HFFc6 (cell line): Measurements from ENCODE around the gene PTPRD. TPM values are rescaled to one million over a fixed set of nuclear protein-coding genes. Genes with fewer than 3 reads are reported as not detected.

ENCODE experiments used
- DNase-seq: peaks from one replicate; pipeline ENCODE4 v3.0.0-alpha.2; 2018
- H3K27ac Mint-ChIP-seq: 2 replicates; pipeline ENCODE4 v1.8.0; 2020; ENCODE audit warnings: mild to moderate bottlenecking, mixed read lengths
- H3K27me3 Mint-ChIP-seq: 2 replicates; pipeline ENCODE4 v1.8.0; 2021; ENCODE audit warnings: mild to moderate bottlenecking, moderate library complexity, mixed read lengths; ENCODE audit not compliant: insufficient read depth
- H3K36me3 Mint-ChIP-seq: 2 replicates; pipeline ENCODE4 v1.8.0; 2021; ENCODE audit warnings: low read depth, mixed read lengths
- H3K4me1 Mint-ChIP-seq: 2 replicates; pipeline ENCODE4 v1.8.0; 2020; ENCODE audit warnings: low read depth, mixed read lengths
- H3K4me3 Mint-ChIP-seq: 2 replicates; pipeline ENCODE4 v1.8.0; 2020; ENCODE audit warnings: mild to moderate bottlenecking, moderate library complexity, mixed read lengths
- H3K9me3 Mint-ChIP-seq: 2 replicates; pipeline ENCODE4 v1.8.0; 2020; ENCODE audit warnings: mild to moderate bottlenecking, mixed read lengths
- total RNA-seq, 6 experiments: library from RNA; stranded (reverse); fragmentation: NEBNext Ultra II Directional; extraction: Animal tissue kit (Norgen Biotek cat#: 25700); gene quantifications; 2 replicates in 1 of 6; 3 replicates in 5 of 6; pipeline ENCODE4 v1.2.3, GENCODE V29; 2021
- TF ChIP-seq, protein P1 (sequence below): fragments of 200-600 bp; sonication (generic); IDR thresholded peaks from 2 replicates; pipeline ENCODE4 v1.5.0; 2021; ENCODE audit warnings: antibody characterized with exemption, mild to moderate bottlenecking

The PTPRD gene
- total RNA-seq, 6 experiments from 2014 or later: not detected

DNA sequence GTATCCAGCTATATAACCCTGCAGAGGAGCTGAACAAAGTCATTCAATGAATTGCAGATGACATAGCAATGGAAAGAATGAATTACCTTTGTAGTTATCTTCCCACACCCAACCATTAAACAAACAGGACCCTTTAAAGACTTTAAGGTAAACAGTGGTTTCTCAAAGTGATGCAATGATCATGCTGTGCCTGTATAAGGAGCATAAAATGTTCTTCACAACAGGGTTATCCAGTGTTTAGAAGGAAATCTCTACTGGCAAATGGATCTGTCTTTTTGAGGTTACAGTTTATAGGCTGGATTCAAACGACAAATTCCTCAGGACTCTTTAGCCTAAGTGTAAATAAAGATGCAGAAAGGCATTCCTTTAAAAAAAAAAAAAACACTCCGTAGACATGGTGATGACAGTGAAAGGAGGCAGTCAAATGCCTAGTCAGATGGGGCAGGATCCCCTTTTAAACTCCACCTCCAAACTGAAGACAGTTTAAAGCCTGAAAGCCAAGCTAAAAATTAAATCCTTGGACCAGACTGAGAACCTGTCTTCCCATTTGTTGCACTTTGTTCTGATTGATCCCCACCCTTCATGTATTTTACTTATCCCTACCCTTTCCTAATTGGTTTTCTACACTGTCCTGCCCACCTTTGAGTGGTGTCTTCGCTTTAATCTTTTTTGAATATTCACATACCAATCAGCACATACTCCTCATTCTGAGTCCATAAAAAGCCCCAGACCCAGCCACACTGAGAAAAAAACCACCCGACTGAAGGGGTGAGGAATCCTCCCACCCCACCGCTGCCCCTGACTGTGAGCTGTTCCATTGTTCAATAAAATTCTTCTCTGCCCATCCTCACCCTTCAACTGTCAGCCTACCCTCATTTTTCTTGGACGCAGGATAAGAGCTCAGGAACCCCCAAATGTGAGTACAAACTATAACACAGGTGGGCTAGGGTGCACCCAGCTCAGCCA is 2052.0 kb downstream of the PTPRD start:
- no peak for DNase-seq
- Mint-ChIP-seq H3K27ac (no peak overlapping the region), H3K27me3 (no peaks in the 10 kb centered on the region), H3K4me1 (no peaks in the 10 kb centered on the region), H3K36me3 (no peaks in the 10 kb centered on the region), H3K9me3 (peaks cover 11% of the 10 kb centered on the region), H3K4me3 (no peak overlapping the region)
- TF ChIP-seq, protein P1, sequence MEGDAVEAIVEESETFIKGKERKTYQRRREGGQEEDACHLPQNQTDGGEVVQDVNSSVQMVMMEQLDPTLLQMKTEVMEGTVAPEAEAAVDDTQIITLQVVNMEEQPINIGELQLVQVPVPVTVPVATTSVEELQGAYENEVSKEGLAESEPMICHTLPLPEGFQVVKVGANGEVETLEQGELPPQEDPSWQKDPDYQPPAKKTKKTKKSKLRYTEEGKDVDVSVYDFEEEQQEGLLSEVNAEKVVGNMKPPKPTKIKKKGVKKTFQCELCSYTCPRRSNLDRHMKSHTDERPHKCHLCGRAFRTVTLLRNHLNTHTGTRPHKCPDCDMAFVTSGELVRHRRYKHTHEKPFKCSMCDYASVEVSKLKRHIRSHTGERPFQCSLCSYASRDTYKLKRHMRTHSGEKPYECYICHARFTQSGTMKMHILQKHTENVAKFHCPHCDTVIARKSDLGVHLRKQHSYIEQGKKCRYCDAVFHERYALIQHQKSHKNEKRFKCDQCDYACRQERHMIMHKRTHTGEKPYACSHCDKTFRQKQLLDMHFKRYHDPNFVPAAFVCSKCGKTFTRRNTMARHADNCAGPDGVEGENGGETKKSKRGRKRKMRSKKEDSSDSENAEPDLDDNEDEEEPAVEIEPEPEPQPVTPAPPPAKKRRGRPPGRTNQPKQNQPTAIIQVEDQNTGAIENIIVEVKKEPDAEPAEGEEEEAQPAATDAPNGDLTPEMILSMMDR: no peak

DNA sequence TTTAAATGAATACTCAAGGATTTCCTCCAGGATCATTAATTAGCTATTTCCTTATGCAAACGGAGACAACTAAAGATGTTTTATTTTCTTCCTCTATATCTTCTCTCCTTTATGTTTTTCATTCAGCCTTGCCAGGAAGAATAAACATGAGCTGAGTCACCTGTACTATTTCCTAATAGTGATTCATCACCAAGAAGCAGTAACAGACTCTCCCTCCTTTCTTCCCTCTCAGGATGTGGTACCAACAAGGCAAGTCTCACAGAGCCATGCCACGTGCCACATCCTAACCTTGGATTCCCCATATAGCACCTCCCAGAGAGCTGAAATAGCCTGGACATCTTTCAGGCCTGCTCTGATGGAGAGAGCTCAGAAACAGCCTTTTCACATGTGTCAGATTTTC is 2054.6 kb downstream of the PTPRD start:
- TF ChIP-seq, protein P1: no peak
- no peaks in the 10 kb centered on the region for H3K36me3 Mint-ChIP-seq
- no peak overlapping the region for H3K27ac Mint-ChIP-seq
- no peaks in the 10 kb centered on the region for H3K4me1 Mint-ChIP-seq
- peaks cover 5% of the 10 kb centered on the region for H3K9me3 Mint-ChIP-seq
- no peaks in the 10 kb centered on the region for H3K27me3 Mint-ChIP-seq
- no peak overlapping the region for H3K4me3 Mint-ChIP-seq
- no peak for DNase-seq

DNA sequence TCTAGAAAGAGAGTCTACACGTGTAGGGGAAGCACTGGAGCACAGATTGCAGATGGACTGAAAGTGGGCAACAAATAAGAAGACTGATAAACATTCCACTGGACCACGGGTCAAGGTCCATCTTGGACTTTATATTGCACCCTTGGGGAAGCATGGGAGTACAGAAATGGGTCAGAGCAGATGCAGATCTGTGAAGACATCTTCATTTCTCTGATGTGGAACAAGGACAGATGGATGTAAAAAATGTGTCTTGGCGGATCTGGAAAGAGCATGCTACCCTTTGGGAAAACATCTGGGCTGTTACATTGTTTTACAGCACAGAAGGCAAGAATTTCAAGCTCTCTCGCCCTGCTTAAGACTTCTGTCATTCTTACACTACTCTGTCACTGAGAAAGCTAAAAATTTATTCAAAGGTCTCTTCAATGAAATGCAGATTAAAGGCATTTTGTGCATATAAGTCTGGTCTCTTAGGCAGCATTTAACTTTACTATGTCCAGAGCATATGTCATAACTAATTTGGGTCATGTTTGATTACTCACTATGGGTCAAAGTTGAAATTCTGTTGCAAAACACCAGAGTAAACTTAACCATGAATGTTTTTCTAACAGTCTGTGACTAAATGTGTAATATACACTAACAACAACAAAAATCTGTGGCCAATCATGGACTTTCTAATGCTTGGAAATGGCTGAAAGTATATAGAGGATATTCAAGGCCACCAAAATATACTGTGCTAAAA is 2056.9 kb downstream of the PTPRD start:
- Mint-ChIP-seq H3K36me3 (no peaks in the 10 kb centered on the region), H3K9me3 (peaks cover 22% of the 10 kb centered on the region), H3K4me1 (no peaks in the 10 kb centered on the region), H3K27me3 (no peaks in the 10 kb centered on the region), H3K4me3 (no peak overlapping the region), H3K27ac (no peak overlapping the region)
- DNase-seq: no peak
- TF ChIP-seq, protein P1: no peak

DNA sequence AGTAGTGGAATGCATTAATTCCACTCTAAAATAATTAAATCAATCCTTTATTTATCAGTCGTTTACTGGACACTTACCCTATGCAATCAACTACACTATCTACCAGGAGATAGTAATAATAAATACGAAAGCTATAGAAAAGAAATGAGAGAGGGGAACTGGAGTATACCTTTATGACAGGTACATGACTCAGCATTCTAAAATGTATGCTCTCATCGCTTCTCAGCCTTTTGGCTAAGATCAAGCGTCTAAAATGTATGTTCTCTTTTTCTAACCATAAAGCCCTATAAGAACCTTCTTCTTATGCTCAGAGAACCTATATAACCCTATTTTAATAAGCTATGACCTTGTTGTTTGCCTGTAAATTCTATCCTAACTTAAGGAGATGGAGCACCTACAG is 2059.4 kb downstream of the PTPRD start:
- H3K4me1 Mint-ChIP-seq: no peaks in the 10 kb centered on the region
- peaks cover 29% of the 10 kb centered on the region for H3K9me3 Mint-ChIP-seq
- no peak overlapping the region for H3K4me3 Mint-ChIP-seq
- H3K36me3 Mint-ChIP-seq: no peaks in the 10 kb centered on the region
- DNase-seq: no peak
- H3K27me3 Mint-ChIP-seq: no peaks in the 10 kb centered on the region
- no peak overlapping the region for H3K27ac Mint-ChIP-seq
- TF ChIP-seq, protein P1: no peak

DNA sequence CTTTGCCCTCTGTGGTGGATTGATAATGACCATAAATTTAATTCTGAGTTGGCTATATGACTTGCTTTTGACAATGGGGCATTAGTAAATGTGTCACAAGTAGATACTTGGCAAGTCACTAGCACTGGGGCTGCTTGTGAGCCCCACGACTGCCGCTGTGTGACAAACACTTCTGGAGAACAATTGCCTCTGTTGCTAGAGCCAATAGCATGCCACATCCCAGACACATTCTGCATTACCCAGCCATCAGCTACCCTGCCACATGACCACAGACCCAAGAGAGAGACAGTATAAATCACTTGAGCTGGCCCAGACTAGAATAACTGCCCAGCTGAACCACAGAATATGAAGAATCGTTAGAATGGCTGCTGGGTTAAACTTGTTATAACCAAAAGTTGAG is 2060.1 kb downstream of the PTPRD start:
- Mint-ChIP-seq H3K36me3 (no peaks in the 10 kb centered on the region), H3K4me1 (no peaks in the 10 kb centered on the region), H3K4me3 (no peak overlapping the region), H3K27me3 (no peaks in the 10 kb centered on the region), H3K27ac (no peak overlapping the region), H3K9me3 (peaks cover 34% of the 10 kb centered on the region)
- no peak for DNase-seq
- TF ChIP-seq, protein P1: no peak
